Adrenal gland (tissue), 12 donors: ENCODE measurements around the gene ADRB1. TPM values are rescaled to one million over a fixed set of nuclear protein-coding genes. Genes with fewer than 3 reads are reported as not detected.

Experiments
- DNase-seq, 7 donors: peaks; one replicate each; pipeline ENCODE4 v3.0.0-alpha.2; 2019 to 2020
- H3K27ac ChIP-seq, 5 donors: fragments of 200-600 bp; sonication (generic) in 4 of 5; 1 replicate in 3 of 5; 2 replicates in 2 of 5; pipeline versions ENCODE4 v1.5.1 to v1.8.0; 2016 to 2020; ENCODE audit warnings: mild to moderate bottlenecking in 1 of 5
- H3K27me3 ChIP-seq: fragments of 200-600 bp; 2 replicates; pipeline ENCODE4 v1.8.0; 2021
- H3K36me3 ChIP-seq, 2 donors: fragments of 200-600 bp; replicated peaks in 1 of 2; 1 replicate in 1 of 2; 2 replicates in 1 of 2; pipeline versions ENCODE4 v1.5.1 to v1.8.0; 2018 to 2022
- H3K4me1 ChIP-seq, 2 donors: fragments of 200-600 bp; replicated peaks in 1 of 2; 1 replicate in 1 of 2; 2 replicates in 1 of 2; pipeline versions ENCODE4 v1.5.1 to v1.8.0; 2018 to 2021
- H3K4me3 ChIP-seq, 4 donors: fragments of 200-600 bp; sonication (generic) in 3 of 4; one replicate each; pipeline ENCODE4 v1.5.1; 2016 to 2018
- H3K9me3 ChIP-seq, 3 donors: fragments of 200-600 bp; sonication (generic) in 1 of 3; replicated peaks in 1 of 3; 1 replicate in 2 of 3; 2 replicates in 1 of 3; pipeline versions ENCODE4 v1.5.1 to v1.8.0; 2016 to 2021
- POLR2A ChIP-seq, 2 donors: fragments of 450-650 bp; IDR thresholded peaks; one replicate each; pipeline ENCODE4 v1.6.1; 2017; ENCODE audit warnings: antibody characterized with exemption in 2 of 2, mild to moderate bottlenecking in 2 of 2, moderate library complexity in 1 of 2
- WGBS, 4 donors: extraction: QIAGEN DNeasy Blood & Tissue Kit in 2 of 4; methylation state at CpG; one replicate each; pipeline versions ENCODE4 v1.1.5 to v1.1.7; 2013 to 2017; 5-methylcytosine and 5-hydroxymethylcytosine counted together
- intact Hi-C, 2 donors: fragments of 100-400 bp; cut with DNase I; formaldehyde crosslinking; loops; one replicate each; pipeline versions ENCODE4 v1.14.1 to v1.15.0; 2022 to 2023
- polyA plus RNA-seq, 3 donors: library from polyadenylated mRNA; stranded (reverse); fragments of 200-250 nt in 2 of 3; fragments of 350-450 nt in 1 of 3; fragmentation: Illumina TruSeq in 1 of 3; extraction: RNeasy Lipid Tissue Mini Kit (QIAGEN cat#74804) in 1 of 3; gene quantifications; one replicate each; pipeline ENCODE4 v1.2.3, GENCODE V29; 2013 to 2014
- total RNA-seq, 9 donors: library from RNA; depleted of rRNA in 4 of 9; stranded (reverse); fragments of >200 nt in 4 of 9; fragments of 120-200 nt in 1 of 9; fragmentation: NEBNext Ultra II Directional in 1 of 9; extraction: Animal tissue kit (Norgen Biotek cat#: 25700) in 1 of 9; gene quantifications; one replicate each; pipeline versions ENCODE4 v1.1.0 to v1.2.4, GENCODE V29; 2013 to 2023
- TF ChIP-seq, protein P1 (sequence below), 6 experiments: fragments of 450-650 bp in 4 of 6; fragments of 200-600 bp in 2 of 6; sonication (generic) in 1 of 6; IDR thresholded peaks; 1 replicate in 5 of 6; 2 replicates in 1 of 6; pipeline versions ENCODE4 v1.5.1 to v1.8.0; 2016 to 2021; ENCODE audit warnings: antibody characterized with exemption in 6 of 6, mild to moderate bottlenecking in 2 of 6, moderate library complexity in 1 of 6
- donor health status: healthy with polysubstance abuse.
- donor health status: Bipolar disorder and iron deficiency.
- donor health status: DM: yes; HTN: yes; CAD: no.
- donor health status: DM: no; HTN: no; CAD: no.
- donor health status: DM: no; HTN: no; CAD: no.
- donor health status: DM: yes; HTN: yes; CAD: no.

ADRB1 gene
- total and polyA plus RNA-seq, 12 donors = 0.13 to 0.78 (median 0.26) TPM; not detected in 3

DNA sequence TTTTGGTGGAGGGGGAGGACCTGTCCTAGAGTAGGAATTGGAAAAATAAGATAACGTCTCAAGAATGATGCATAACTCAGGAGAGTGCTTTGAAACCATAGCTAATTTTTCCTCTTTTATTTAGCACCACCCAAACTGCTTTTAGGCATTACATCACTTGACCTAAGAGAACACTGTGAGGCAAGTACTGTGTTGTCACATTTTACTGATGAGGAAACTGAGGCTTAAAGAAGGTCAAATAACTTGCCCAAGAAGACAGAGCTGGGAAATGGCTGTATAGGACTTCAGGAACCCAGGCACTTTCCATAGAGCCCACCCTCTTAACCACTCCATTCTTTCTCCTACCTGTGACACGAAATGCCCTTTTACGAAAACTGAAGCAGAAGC, 21.4 kb downstream of the ADRB1 start:
- H3K4me3 ChIP-seq = no peak overlapping the region
- no peak for DNase-seq
- no peaks in the 10 kb centered on the region for H3K36me3 ChIP-seq
- intact Hi-C loops = no loop called here
- H3K4me1 ChIP-seq = peaks cover 4 to 10% of the 10 kb centered on the region in 2 donors
- H3K27ac ChIP-seq = no peak overlapping the region
- H3K27me3 ChIP-seq = no peaks in the 10 kb centered on the region
- no peaks in the 10 kb centered on the region for H3K9me3 ChIP-seq
- WGBS, 4 donors = 71 to 81% (median 79%) methylated on average over 3 of the region's 3 CpGs
- TF ChIP-seq, protein P1, sequence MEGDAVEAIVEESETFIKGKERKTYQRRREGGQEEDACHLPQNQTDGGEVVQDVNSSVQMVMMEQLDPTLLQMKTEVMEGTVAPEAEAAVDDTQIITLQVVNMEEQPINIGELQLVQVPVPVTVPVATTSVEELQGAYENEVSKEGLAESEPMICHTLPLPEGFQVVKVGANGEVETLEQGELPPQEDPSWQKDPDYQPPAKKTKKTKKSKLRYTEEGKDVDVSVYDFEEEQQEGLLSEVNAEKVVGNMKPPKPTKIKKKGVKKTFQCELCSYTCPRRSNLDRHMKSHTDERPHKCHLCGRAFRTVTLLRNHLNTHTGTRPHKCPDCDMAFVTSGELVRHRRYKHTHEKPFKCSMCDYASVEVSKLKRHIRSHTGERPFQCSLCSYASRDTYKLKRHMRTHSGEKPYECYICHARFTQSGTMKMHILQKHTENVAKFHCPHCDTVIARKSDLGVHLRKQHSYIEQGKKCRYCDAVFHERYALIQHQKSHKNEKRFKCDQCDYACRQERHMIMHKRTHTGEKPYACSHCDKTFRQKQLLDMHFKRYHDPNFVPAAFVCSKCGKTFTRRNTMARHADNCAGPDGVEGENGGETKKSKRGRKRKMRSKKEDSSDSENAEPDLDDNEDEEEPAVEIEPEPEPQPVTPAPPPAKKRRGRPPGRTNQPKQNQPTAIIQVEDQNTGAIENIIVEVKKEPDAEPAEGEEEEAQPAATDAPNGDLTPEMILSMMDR (IDR thresholded peaks at IDR 0.05) = no peak
- TF ChIP-seq POLR2A (IDR thresholded peaks at IDR 0.05) = no peak

DNA sequence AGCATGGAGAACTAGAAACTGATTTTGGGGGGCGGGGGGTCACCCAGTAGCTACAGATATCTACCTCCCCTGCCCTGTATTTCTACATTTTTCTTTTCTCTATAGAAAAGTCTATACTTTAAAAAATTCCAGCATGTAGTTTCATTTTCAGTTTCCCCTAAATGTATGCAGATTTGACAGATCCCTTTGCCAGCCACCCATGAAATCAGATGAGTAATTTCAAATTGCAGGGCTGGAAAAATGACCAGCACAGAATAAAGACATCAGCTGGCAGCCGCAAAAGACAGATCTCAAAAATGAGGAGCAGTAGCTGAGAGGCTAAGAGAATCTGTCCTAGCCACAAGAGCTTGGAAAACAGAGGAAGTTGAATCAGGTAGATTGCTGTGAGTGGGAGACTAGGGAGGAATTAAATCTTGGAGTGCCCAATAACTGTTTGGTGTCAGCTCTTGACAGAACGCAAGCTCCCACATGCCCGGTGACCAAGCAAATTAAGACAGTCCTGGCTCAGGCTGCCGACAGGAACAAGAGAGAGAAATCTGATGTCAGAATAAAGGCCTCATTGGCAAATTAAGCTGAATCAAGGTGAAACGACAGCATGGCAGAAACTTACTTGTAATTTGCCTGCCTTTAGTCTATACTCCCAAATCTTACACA, 24.5 kb downstream of the ADRB1 start:
- Histone ChIP-seq H3K4me3 (no peak overlapping the region), H3K27me3 (no peaks in the 10 kb centered on the region), H3K9me3 (no peaks in the 10 kb centered on the region), H3K4me1 (peaks cover 4 to 10% of the 10 kb centered on the region in 2 donors), H3K36me3 (no peaks in the 10 kb centered on the region), H3K27ac (no peak overlapping the region)
- WGBS, 4 donors = 67 to 88% (median 82%) methylated on average over 6 of the region's 6 CpGs
- intact Hi-C loops = no loop called here
- DNase-seq = no peak
- no peak for TF ChIP-seq POLR2A (IDR thresholded peaks at IDR 0.05)
- TF ChIP-seq, protein P1 (IDR thresholded peaks at IDR 0.05) = no peak

DNA sequence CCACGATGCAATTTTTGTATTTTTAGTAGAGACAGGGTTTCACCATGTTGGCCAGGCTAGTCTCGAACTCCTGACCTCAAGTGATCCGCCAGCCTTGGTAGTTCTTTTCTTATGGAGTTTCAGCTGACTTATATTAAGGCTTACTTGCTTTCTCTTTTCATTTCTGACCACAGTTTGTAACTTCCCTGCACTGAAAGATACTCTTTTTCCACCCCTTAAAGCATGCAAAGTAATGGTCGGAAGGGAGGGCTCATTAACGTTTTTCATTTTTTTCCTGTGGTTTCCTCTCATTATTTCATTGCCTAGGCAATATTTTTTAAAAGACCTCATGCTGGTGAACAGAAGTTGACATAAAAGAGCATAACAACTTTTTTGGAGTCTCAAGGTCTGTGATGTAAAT, 27.0 kb downstream of the ADRB1 start:
- intact Hi-C loops = no loop called here
- no peak for TF ChIP-seq POLR2A (IDR thresholded peaks at IDR 0.05)
- TF ChIP-seq, protein P1 (IDR thresholded peaks at IDR 0.05) = no peak
- no peak for DNase-seq
- Histone ChIP-seq H3K36me3 (no peaks in the 10 kb centered on the region), H3K4me3 (no peak overlapping the region), H3K27ac (no peak overlapping the region), H3K9me3 (no peaks in the 10 kb centered on the region), H3K4me1 (no peaks in the 10 kb centered on the region), H3K27me3 (no peaks in the 10 kb centered on the region)
- 59 to 69% (median 65%) methylated on average over 5 of the region's 5 CpGs for WGBS, 4 donors

DNA sequence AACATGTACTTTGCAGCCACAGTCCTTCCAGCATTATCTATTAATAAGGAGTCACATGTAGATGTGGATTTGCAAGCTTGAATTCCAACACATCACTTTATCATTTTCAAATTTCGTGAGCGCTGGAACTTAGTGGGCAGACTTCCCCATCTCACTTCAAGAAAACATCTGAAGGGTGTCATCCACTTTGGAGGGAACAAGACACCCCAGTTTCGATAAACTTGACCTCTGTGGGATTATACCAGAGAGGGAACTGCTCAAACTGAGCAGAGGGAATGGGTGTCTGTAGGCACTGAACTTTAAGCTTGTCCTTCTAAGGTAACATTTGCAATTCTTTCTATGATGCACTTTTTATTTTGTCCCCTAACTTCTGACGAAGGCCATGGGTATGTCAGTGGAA, 27.5 kb downstream of the ADRB1 start:
- intact Hi-C loops = no loop called here
- no peak overlapping the region for H3K4me3 ChIP-seq
- H3K27ac ChIP-seq = no peak overlapping the region
- H3K9me3 ChIP-seq = no peaks in the 10 kb centered on the region
- WGBS, 4 donors = 64 to 81% (median 75%) methylated on average over 4 of the region's 4 CpGs
- no peaks in the 10 kb centered on the region for H3K27me3 ChIP-seq
- DNase-seq = no peak
- TF ChIP-seq, protein P1 (IDR thresholded peaks at IDR 0.05) = no peak
- TF ChIP-seq POLR2A (IDR thresholded peaks at IDR 0.05) = no peak
- no peaks in the 10 kb centered on the region for H3K4me1 ChIP-seq
- H3K36me3 ChIP-seq = no peaks in the 10 kb centered on the region
